HG02798 (cell line): ENCODE results near the gene SLC9A1.
"Not testable (repeated sequence)": the region's sequence is repeated elsewhere in the genome, so short reads cannot be mapped to it uniquely, and the experiment has no call there.

Source experiments
- ATAC-seq: cut with Tn5 transposase; IDR thresholded peaks from one replicate; pipeline ENCODE4 v1.9.1; 2021; ENCODE audit warnings: mild to moderate bottlenecking; ENCODE audit not compliant: unreplicated experiment, poor library complexity

The SLC9A1 gene

DNA sequence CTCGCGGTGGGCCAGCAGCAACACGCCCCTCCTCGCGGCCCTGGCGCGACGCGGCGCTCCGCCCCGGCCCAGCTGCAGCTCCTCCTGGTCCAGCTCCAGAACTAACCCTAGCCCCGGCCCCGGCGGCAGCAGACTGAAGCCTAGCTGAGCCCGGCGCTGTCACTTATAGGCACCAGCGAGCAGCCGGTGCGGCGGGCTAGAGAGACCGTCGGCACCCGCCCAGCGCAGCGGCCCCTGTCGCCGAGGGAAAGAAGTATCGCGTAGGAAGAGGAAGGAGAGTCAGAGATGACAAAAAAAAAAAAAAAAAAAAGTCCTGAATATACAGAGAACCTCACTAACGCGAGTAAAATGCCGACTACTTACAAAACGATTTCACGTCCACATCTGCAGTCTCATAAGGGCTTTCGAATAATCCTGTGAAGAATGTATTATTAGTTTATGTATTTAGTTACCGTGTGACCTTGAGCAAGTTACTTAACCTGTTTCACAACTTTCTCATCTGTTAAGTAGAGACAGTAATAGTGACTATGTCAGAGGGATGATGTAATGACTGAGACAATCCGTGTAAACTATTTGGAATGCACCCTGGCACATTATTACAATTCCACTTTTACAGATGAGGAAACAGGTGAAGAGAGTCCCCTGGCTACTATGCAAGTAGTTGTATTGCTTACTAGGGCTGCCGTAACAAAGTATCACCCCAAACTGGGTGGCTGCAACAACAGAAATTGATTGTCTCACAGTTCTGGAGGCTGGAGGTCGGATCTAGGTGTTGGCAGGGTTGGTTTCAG lies at the start of gene SLC9A1:
SLC9A1 (minus strand) TSS at position 135 of the 791 bp plus-strand sequence. CDS start 791 bp downstream, outside the sequence.
- ATAC-seq, result peak; percentile 90

DNA sequence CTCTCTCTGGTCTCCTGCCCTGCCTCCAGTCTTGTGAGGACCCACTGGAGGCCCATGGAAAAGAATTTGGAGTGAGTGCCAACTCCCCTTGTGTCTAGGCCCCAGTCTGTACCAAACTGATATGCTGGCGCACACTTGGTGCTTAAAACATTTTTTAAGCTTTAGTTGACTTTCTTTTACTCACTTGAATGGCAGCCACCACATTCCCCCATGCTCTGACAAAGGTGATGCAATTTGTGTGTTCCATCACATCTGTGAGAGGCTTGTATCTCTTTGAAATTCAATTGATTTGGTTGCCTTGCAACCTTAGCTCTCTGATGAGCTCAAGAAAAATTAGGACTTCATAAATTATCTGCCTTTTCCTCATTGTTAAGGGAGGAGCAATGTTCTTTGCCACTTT lies 49.0 kb upstream of the SLC9A1 start:
- ATAC-seq, result no peak

DNA sequence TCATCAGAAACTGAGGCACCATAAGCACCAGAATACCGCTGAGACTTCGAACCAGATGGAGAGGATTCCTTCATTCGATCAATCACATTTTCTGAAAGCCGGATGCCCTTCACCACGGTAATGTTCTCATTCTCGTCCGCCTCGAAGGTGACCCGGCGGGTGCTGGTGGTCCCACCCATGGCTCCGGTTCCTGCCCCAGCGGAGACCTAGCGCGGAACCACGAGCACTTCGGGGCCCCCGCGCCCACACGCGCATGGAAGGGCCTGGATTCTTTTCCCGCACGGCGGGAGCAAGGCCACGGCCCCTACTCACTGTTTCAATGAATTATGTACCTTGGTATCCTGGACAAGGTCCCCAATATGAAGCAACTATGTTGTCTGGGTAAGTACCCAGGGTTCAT lies 46.4 kb upstream of the SLC9A1 start:
- ATAC-seq, result no peak

DNA sequence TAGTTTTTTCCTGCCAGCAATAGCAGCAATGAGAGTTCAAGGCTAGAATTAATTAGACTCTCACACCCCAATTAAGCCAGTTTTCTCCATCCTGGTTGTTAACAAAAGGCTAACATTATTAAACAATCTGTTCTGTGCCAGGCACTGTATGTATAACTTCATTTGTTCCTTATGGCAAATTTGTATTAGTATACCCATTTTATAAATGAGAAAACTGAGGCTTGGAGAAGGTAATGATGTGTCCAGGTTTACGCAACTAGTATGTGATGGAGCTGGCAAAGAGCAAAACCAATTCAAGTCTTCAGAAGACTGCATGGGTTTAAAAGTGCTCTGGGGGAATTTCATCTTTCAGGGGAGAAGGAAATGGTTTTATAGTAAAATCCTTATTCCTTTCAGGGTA lies 38.3 kb upstream of the SLC9A1 start:
- no peak for ATAC-seq

DNA sequence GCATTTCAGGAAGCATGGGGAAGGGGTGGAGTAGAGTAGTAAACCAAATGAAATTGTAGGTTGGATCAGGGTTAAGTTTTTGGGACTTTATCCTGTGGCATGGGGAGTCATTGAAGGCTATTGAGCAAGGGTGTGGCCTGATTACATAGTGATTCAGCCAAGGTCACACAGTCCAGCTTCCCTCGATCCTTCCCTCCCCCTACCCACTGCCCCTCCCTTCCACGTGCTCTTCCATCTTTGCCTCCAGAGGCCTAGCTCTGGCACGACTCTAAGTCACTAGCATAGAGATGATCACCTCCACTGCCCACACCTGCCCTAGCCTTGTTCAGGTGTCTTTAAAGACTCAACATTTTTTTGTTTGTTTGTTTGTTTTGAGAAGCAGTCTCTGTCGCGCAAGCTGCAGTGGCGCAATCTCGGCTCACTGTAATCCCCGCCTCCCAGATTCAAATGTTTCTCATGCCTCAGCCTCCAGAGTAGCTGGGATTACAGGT lies 37.2 kb upstream of the SLC9A1 start:
- no peak for ATAC-seq

DNA sequence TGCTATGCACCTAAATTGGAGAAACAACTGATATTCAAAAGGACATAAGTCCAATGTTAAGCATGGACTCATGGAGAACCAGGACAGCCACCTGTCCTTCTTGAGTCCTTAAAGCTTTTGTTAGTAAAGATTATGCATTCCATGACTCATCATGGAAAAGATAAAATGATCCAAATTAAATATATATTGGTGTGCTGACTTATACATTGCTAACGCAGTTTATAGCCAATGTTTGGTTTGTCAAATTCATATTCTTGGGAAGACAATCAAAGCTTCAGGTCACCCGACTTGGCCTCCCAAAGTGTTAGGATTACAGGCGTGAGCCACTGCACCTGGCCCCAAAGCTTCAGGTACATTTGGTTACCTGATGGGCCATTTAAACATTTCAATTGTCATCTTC lies 29.7 kb upstream of the SLC9A1 start:
- ATAC-seq, result not testable (repeated sequence)

DNA sequence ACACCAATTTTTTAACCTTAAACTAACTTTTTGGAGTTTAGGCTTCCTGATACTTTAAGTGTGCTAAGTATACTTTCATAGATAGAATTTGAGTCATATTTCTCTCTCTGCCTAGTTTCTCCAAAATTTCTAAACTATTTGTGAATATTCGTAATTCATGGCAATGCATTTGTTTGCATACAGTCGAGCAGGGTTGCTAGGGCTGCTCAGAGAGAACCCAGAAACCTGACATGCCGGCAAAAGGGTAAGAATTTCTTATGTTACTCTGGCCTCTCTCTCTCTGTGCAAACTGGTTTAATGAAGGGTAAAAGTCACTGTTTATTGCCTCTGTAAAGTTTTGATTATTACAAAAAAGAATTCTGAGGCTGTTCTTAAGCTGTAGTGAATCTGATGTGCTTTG lies 25.1 kb upstream of the SLC9A1 start:
- no peak for ATAC-seq

DNA sequence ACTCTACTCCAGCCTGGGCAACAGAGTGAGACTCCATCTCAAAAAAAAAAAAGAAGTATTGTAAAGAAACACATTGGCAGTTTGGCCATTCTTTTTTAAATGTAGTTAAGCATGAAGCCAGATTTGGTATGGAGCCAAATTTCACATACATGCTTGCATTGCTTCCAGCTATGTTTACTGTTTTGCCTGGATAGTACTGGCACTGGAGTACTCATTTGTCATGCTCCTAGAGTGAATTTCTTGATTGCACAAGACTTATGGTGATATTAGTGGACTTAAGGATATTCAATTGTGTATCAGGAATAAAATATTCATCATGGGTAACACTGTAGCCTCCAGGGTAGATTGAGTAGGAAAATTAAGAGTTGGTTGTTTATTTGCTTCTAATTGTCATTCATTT lies 24.5 kb upstream of the SLC9A1 start:
- no peak for ATAC-seq

DNA sequence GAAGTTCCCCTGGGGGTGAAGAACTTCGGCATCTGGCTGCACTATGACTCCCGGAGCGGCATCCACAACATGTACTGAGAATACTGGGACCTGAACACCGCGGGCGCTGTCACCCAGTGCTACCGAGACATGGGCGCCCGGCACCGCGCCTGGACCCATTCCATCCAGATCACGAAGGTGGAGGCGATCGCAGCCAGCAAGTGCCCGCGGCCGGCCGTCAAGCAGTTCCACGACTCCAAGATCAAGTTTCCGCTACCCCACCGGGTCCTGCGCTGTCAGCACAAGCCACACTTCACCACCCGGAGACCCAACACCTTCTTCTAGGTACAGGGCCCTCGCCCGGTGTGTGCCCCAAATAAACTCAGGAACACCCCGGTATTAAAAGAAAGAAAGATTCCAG lies 22.0 kb upstream of the SLC9A1 start:
- ATAC-seq, result no peak

DNA sequence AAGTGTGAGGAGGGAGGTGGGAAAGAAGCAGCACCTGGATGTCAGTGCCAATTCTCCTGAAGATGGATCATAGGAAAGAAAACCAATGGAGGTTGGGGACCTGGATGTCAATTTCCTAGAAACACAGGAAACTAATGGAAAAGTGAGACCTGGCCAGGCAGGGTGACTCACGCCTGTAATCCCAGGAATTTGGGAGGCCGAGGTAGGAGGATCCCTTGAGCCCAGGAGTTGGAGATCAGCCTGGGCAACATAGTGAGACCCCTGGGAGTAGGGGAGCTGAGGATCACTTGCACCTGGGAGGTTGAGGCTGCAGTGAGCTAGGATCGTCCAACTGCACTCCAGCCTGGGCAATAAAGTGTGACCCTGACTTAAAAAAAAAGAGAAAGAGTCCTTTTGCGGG lies 21.4 kb upstream of the SLC9A1 start:
- ATAC-seq, result no peak

DNA sequence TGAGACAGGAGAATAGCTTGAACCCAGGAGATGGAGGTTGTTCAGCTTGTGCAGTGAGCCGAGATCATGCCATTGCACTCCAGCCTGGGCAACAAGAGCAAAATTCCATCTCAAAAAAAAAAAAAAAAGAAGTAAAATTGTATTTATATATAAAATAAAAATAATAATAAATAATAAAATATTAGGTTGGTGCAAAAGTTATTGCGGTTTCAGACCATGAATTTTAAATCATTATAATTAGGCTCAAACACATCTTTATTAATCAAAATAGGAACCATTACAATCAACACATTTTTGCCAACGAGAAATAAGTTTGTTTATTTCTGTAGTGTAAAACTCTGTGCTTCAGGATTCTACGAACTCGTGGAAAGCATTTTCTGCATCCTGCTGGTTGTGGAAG lies 18.1 kb upstream of the SLC9A1 start:
- ATAC-seq, result not testable (repeated sequence)

DNA sequence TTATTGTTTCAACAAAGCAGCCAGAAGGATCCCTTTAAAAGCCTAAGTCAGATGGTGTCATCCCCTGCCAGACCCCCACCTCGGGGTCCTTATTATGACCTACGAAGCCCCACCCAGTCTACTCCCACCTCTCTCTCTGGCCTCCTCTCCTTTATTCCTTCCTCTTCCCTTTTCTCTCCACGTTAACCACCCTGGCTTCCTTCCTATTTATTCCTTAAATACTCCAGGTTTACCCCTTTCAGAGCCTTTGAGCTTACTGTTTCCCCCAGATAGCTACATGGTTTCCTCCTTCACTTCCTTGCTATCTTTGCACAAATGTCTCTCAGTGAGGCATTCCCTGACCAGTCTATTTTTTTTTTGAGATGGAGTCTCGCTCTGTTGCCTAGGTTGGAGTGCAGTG lies 12.0 kb upstream of the SLC9A1 start:
- no peak for ATAC-seq

DNA sequence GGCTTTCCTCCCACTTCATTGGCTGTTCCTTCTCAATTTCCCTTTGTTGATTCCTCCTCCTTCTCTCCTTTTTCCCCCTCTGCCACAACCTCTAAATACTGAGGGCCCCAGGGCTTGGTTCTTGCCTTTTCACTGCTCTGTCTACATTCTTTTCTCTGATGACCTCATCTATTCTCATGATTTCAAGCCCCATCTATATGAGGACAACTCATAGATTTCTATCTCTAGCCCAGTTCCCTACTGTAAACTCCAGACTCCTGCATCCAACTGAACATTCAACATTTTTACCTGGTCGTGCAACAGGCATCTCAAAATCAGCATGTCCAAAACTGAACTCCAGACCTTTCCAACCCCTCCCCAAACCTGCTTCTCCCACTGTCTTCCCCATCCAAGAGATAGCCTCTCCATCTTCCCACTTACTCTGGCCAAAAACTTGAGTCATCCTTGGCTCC lies 11.5 kb upstream of the SLC9A1 start:
- ATAC-seq, result no peak

DNA sequence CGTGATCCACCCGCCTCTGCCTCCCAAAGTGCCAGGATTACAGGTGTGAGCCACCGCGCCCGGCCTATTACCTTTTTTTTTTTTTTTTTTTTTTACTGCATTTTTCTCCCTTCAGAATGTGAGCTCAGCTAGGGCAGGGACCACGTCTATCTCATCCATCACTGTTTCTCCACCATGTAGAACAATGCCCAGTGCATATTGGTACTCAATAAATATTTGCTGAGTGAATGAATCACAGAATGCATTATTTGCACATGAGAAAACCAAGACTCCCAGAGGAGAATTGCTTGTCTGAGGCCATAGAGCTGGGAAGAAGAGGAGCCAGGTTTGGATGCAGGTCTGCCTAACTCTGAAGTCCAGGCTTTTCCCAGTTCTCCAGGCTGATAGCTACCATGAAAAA lies 8.2 kb upstream of the SLC9A1 start:
- ATAC-seq, result no peak

DNA sequence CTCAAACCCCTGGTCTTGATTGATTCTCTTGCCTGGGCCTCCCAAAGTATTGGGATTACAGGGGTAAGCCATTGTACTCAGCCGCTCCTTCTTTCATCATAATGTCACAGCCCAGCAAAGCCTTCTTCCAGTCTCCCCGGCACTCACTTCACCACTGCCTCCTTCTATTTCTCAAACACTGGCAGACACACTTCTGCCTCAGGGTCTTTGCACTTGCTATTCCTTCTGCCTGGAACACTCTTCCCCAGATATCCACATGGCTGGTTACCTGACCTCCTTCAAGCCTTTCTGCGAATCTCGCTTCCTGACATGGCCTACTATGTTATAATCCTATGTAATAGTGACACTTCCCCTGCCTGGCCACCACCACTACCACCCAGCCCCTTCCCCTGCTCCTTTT lies 7.2 kb upstream of the SLC9A1 start:
- no peak for ATAC-seq

DNA sequence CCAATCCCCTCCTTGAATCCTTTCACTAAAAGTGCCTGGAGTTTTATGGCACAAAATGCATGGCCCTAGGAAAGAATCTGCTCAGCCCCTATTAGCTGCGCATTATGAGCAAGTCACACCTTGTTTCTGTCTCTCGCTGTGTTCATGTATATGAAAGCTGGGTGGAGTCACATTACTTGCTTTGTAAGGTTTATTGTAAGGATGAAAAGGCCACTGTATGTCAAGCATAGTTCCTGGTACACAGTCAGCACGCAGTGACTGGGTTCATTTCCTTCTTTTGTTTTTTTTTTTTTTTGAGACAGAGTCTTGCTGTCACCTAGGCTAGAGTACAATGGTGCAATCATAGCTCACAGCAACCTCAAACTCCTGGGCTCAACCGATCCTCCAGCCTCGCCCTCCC lies 6.7 kb upstream of the SLC9A1 start:
- ATAC-seq, result no peak

DNA sequence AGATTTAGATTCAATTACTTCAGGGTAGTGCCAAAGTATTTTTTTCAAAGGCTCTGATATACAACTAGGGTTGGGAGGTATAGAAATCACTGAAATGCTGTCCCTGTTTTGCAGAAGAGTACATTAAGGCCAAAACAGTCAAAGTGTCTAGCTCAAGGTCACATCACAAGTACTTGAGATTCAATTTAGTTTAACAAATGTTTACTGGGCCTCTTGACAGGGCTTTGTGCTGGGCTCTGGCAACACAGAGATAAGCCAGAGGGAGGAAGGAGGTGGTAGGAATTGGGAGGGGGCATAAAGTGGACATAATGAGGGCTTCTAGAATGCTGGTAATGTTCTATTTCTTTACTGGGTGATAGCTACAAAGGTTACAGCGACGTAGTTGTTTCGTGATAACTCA lies 2.3 kb upstream of the SLC9A1 start:
- ATAC-seq, result no peak

DNA sequence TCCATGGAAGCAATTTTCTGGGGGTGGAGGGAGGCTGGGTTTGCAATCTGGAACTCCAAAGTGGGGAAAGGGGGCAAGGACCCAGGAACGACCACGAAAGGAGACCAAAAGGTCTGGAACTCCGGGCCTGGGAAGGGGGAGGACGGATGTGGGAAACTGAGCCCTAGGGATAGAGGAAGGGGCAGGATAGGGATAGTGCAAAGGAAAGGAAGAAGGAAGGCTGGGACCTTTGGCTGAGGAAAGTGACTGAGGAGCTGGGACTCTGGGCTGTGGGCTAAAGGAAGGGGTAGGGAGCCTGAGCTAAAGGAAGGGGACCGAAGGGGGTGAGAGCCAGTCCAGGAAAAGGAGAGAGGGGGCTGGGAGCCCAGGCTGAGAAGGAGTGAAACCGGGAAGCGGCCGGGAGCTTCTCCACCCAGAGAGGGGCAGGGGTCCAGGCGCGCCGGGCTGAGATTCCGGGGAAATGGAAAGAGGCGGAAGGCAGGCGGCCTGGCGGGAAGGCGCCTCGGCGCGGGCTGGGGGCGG lies 395 bp downstream of the SLC9A1 start:
- no peak for ATAC-seq

DNA sequence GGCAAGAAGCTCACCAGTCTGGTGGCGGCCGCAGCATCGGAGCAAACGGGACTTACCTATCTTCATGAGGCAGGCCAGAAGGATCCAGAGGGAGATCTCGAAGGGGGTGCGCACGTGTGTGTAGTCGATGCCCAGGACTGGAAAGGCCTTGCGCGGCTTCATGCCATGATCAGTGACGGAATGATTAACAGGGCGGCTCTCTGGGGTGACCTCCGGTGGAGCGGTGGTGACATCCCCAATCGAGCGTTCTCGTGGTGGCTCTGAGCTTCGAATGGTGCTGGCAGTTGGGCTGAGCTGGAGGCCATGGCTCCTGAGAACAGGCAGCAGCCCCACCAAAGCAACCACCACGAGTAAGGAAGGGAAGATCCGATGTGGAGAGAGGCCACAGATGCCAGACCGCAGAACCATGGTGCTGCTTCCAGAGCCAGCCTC lies 982 bp downstream of the SLC9A1 start:
- ATAC-seq, result no peak

DNA sequence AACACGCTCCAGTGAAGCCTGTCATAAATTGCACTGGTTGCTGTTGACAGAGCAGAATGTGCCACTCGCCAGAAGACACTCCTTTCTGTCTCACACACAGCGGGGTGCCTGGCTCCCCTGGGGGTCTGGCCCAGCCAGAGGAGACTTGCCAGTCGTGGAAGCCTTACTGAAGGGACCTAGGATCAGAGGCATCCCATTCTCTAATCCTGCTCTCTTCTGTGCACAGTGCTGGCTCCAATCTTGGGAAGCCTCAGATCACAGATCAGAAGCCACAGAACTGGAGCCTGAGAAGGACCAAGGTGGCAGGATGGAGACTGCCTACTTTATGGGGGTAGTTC lies 1.4 kb downstream of the SLC9A1 start:
- no peak for ATAC-seq

DNA sequence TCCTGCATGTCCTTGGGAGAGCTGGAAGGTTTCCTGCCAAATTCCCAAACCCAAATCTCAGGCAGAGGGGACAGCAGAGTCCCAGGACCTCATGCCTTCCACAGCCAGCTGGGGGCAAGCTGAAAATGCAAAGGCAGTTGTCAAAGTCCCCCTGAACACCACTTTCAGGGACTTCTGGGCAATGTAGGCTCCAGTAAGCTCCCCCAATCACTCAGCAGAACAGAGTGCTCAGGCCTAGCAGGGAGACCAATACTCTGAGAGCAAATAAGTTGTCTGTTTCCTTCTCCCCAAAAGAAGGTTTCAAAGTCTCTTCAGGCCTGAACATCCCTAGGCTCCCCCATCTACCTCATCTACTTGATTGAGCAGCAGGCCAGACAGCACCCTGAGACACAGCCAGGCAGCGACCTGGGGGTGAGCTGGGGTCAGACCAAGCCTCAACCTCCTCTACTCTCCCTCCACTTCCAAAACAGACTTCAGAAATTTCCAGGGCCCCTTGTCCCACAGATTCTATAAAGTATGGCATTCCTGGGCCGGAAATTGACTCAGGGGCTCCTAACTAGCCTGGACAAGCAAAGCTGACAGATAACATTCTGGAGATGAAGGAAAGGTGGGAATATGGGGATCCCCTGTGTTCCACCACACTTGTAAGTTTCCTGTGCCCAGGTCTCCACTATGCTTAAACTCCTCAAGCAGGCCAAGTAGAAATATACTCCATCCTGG lies 1.9 kb downstream of the SLC9A1 start:
- ATAC-seq, result no peak
